Endothelial cell (in vitro differentiated cells): ENCODE data around the gene METTL21A. TPM values are rescaled to one million over a fixed set of nuclear protein-coding genes. Genes with fewer than 3 reads are reported as not detected.

Source experiments
- DNase-seq: peaks from one replicate; pipeline ENCODE4 v3.0.0; 2021; ENCODE audit warnings: low spot score
- H3K27ac Mint-ChIP-seq: one replicate; pipeline ENCODE4 v1.8.0; 2021; ENCODE audit warnings: mixed read lengths, inconsistent platforms; ENCODE audit not compliant: unreplicated experiment
- H3K27me3 Mint-ChIP-seq: one replicate; pipeline ENCODE4 v1.8.0; 2021; ENCODE audit warnings: mild to moderate bottlenecking, moderate library complexity, mixed read lengths, inconsistent platforms; ENCODE audit not compliant: unreplicated experiment
- H3K36me3 Mint-ChIP-seq: one replicate; pipeline ENCODE4 v1.8.0; 2021; ENCODE audit warnings: mild to moderate bottlenecking, low read depth, mixed read lengths, inconsistent platforms; ENCODE audit not compliant: unreplicated experiment
- H3K4me1 Mint-ChIP-seq: one replicate; pipeline ENCODE4 v1.8.0; 2021; ENCODE audit warnings: mild to moderate bottlenecking, mixed read lengths, inconsistent platforms; ENCODE audit not compliant: unreplicated experiment
- H3K4me3 Mint-ChIP-seq: one replicate; pipeline ENCODE4 v1.8.0; 2021; ENCODE audit warnings: mild to moderate bottlenecking, mixed read lengths, inconsistent platforms; ENCODE audit not compliant: unreplicated experiment
- H3K9me3 Mint-ChIP-seq: one replicate; pipeline ENCODE4 v1.8.0; 2021; ENCODE audit warnings: mixed read lengths, inconsistent platforms; ENCODE audit not compliant: unreplicated experiment
- total RNA-seq: library from RNA; stranded (reverse); fragmentation: NEBNext Ultra II Directional; extraction: Animal tissue kit (Norgen Biotek cat#: 25700); gene quantifications from one replicate; pipeline ENCODE4 v1.2.1, GENCODE V29; 2021; ENCODE audit not compliant: unreplicated experiment
- TF ChIP-seq, protein P1 (sequence below): fragments of 200-600 bp; sonication (generic); IDR thresholded peaks from one replicate; pipeline ENCODE4 v1.5.0; 2021; ENCODE audit warnings: antibody characterized with exemption; ENCODE audit not compliant: unreplicated experiment

METTL21A gene
- total RNA-seq, 1 donor from 2014 or later: 14.9 TPM

DNA sequence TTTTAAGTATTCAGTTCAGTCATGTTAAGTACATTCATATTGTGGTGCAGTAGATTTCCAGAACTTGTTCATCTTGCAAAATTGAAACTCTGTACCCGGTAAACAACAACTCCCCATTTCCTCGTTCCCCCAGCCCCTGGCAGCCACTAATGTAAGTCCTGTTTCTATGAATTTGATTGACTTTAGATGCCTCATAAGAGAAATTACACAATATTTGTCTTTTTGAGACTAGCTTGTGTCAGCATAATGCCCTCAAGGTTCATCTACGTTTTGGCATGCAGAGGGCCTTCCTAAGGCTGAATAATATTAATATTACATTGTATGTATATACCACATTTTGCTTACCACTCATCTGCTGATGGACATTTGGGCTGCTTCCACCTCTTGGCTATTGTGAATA is 30.9 kb downstream of the METTL21A start:
- TF ChIP-seq, protein P1, sequence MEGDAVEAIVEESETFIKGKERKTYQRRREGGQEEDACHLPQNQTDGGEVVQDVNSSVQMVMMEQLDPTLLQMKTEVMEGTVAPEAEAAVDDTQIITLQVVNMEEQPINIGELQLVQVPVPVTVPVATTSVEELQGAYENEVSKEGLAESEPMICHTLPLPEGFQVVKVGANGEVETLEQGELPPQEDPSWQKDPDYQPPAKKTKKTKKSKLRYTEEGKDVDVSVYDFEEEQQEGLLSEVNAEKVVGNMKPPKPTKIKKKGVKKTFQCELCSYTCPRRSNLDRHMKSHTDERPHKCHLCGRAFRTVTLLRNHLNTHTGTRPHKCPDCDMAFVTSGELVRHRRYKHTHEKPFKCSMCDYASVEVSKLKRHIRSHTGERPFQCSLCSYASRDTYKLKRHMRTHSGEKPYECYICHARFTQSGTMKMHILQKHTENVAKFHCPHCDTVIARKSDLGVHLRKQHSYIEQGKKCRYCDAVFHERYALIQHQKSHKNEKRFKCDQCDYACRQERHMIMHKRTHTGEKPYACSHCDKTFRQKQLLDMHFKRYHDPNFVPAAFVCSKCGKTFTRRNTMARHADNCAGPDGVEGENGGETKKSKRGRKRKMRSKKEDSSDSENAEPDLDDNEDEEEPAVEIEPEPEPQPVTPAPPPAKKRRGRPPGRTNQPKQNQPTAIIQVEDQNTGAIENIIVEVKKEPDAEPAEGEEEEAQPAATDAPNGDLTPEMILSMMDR: no peak
- no peaks in the 10 kb centered on the region for H3K9me3 Mint-ChIP-seq
- H3K27ac Mint-ChIP-seq: no peak overlapping the region
- H3K4me3 Mint-ChIP-seq: no peak overlapping the region
- peaks cover 27% of the 10 kb centered on the region for H3K36me3 Mint-ChIP-seq
- H3K4me1 Mint-ChIP-seq: no peaks in the 10 kb centered on the region
- no peaks in the 10 kb centered on the region for H3K27me3 Mint-ChIP-seq
- DNase-seq: no peak

DNA sequence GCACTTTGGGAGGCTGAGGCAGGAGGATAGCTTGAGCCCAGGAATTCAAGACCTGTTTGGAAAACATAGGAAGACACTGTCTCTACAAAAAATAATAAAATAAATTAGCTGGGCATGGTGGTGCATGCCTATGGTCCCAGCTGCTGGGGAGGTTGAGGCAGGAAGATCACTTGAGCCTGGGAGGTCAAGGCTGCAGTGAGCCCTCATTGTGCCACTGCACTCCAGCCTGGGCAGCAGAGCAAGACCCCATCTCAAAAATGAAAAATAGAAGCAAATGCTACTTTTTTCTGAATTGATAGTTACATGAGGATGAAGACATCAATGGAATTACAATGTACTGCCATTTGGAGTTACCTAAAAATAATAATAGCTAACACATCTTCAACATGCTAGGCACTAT is 31.9 kb downstream of the METTL21A start:
- no peak for DNase-seq
- Mint-ChIP-seq H3K27ac (no peak overlapping the region), H3K27me3 (no peaks in the 10 kb centered on the region), H3K36me3 (peaks cover 35% of the 10 kb centered on the region), H3K4me3 (no peak overlapping the region), H3K4me1 (no peaks in the 10 kb centered on the region), H3K9me3 (no peaks in the 10 kb centered on the region)
- TF ChIP-seq, protein P1: no peak

- TF ChIP-seq, protein P1: no peak
- no peaks in the 10 kb centered on the region for H3K4me1 Mint-ChIP-seq
- peaks cover 59% of the 10 kb centered on the region for H3K36me3 Mint-ChIP-seq
- no peaks in the 10 kb centered on the region for H3K9me3 Mint-ChIP-seq
- no peak for DNase-seq
- peaks cover 3% of the 10 kb centered on the region for H3K27me3 Mint-ChIP-seq
- no peak overlapping the region for H3K4me3 Mint-ChIP-seq
- no peak overlapping the region for H3K27ac Mint-ChIP-seq
Measured at GRCh38 chr2:207589143-207589542, 36.1 kb downstream of the METTL21A start.

GRCh38 chr2:207587305-207587704 is 37.9 kb downstream of the METTL21A start:
- TF ChIP-seq, protein P1: no peak
- no peaks in the 10 kb centered on the region for H3K4me1 Mint-ChIP-seq
- peaks cover 50% of the 10 kb centered on the region for H3K36me3 Mint-ChIP-seq
- no peak for DNase-seq
- peaks cover 3% of the 10 kb centered on the region for H3K27me3 Mint-ChIP-seq
- no peak overlapping the region for H3K27ac Mint-ChIP-seq
- H3K4me3 Mint-ChIP-seq: no peak overlapping the region
- H3K9me3 Mint-ChIP-seq: no peaks in the 10 kb centered on the region

DNA sequence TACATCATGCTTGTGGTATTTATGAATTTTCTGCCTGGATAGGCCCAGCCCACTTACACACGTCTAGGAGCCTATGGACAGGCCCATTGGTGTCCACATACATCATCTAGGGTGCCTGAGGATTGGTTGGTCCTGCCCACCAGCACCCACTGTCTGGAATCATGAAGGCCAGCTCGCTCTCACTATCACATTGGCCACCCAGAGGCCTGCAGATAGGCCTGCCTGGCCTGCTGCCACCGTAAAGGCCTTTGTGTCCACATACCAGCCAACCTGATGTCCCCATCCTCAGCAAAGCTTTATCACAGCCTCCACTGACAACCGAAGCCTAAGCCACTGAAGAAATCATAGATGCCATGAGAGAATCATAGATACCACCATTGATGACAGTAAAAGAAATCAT is 40.2 kb downstream of the METTL21A start:
- DNase-seq: no peak
- Mint-ChIP-seq H3K4me3 (peak overlapping the region; percentile 18), H3K27ac (no peak overlapping the region), H3K27me3 (peaks cover 3% of the 10 kb centered on the region), H3K36me3 (peaks cover 40% of the 10 kb centered on the region), H3K4me1 (no peaks in the 10 kb centered on the region), H3K9me3 (no peaks in the 10 kb centered on the region)
- TF ChIP-seq, protein P1: no peak
